Panc1 (cell line): ENCODE measurements around the gene CCND2.

Experiments used
- POLR2AphosphoS5 ChIP-seq: IDR thresholded peaks from 2 replicates; pipeline ENCODE4 v1.6.1; 2012; ENCODE audit warnings: mild to moderate bottlenecking, low read depth, low read length, moderate library complexity
- TF ChIP-seq, protein P1 (sequence below): fragments of 450-650 bp; IDR thresholded peaks from 2 replicates; pipeline ENCODE4 v1.5.1; 2017; ENCODE audit warnings: mild to moderate bottlenecking

DNA sequence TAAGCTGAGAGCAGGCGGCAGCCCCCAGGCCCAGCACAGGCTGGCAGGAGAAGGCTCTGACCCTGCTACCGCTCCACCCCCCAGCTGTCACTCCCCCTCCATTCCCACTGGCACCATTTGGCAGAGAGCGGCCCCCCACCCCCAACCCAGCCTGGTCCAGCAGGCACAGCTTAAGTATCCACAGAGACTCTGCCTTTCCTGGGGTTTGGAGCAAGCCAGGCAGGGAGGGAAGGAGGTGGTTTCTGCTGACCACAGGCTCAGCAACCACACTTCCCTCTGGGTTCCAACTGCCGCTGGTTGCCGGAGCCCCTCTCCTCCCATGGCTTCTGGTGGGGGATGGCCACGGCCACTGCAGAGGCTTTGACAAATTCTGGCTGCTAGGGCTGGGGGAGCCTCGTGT lies 30.5 kb upstream of the CCND2 start:
- TF ChIP-seq POLR2AphosphoS5: no peak
- TF ChIP-seq, protein P1, sequence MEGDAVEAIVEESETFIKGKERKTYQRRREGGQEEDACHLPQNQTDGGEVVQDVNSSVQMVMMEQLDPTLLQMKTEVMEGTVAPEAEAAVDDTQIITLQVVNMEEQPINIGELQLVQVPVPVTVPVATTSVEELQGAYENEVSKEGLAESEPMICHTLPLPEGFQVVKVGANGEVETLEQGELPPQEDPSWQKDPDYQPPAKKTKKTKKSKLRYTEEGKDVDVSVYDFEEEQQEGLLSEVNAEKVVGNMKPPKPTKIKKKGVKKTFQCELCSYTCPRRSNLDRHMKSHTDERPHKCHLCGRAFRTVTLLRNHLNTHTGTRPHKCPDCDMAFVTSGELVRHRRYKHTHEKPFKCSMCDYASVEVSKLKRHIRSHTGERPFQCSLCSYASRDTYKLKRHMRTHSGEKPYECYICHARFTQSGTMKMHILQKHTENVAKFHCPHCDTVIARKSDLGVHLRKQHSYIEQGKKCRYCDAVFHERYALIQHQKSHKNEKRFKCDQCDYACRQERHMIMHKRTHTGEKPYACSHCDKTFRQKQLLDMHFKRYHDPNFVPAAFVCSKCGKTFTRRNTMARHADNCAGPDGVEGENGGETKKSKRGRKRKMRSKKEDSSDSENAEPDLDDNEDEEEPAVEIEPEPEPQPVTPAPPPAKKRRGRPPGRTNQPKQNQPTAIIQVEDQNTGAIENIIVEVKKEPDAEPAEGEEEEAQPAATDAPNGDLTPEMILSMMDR: no peak
